ENCODE data around the gene ANTXR1. TPM values are rescaled to one million over a fixed set of nuclear protein-coding genes. Genes with fewer than 3 reads are reported as not detected.

The ANTXR1 gene
- total RNA-seq, 1 experiment from 2014 or later = 37.3 TPM

GRCh38 chr2:69017835-69018234 is 4.9 kb downstream of the ANTXR1 start:
- H3K9ac ChIP-seq (ENCODE audit: extremely low read depth, insufficient read length, low read length) = no peak overlapping the region
- no peak overlapping the region for H3K4me2 ChIP-seq (ENCODE audit: insufficient read depth, insufficient read length, low read length)
- no peaks in the 10 kb centered on the region for H3K9me3 Mint-ChIP-seq

More at GRCh38 chr2:69017835-69018234, 4.9 kb downstream of the ANTXR1 start:
- H4K91ac ChIP-seq (ENCODE audit: insufficient read length, low read depth, low read length) = no peak overlapping the region
- no peak overlapping the region for H2BK12ac ChIP-seq (ENCODE audit: insufficient read length, low read depth, low read length)
- H3K56ac ChIP-seq (ENCODE audit: insufficient read length, low read depth, low read length) = no peak overlapping the region
- no peak overlapping the region for H3T11ph ChIP-seq (ENCODE audit: low read length)
- H2BK15ac ChIP-seq (ENCODE audit: low read depth, low read length) = no peak overlapping the region
- no peak overlapping the region for H4K5ac ChIP-seq (ENCODE audit: insufficient read length, low read depth, low read length)
- peaks cover 3% of the 10 kb centered on the region for H3K79me1 ChIP-seq (ENCODE audit: insufficient read depth, low read depth, low read length, poor library complexity, severe bottlenecking)
- H3K27ac Mint-ChIP-seq = peak overlapping the region in 1 of 3 experiments; percentile 65; a peak in 1 of 7 replicates
- peaks cover 24 to 35% of the 10 kb centered on the region in 2 experiments for H3K4me1 Mint-ChIP-seq
- no peak overlapping the region for H3K27ac ChIP-seq (ENCODE audit: insufficient read length, low read depth, low read length)
- no peak overlapping the region for H2AK5ac ChIP-seq (ENCODE audit: insufficient read length, low read length)
- H2BK120ac ChIP-seq (ENCODE audit: low read depth, low read length, poor library complexity, severe bottlenecking) = no peak overlapping the region
- no peaks in the 10 kb centered on the region; the same call in 1 of the 2 replicates for H3K79me2 ChIP-seq (ENCODE audit: insufficient read depth, low read length)
- H2BK5ac ChIP-seq (ENCODE audit: insufficient read length, low read length) = no peak overlapping the region
- 0 out of 2 replicates have a peak, but pooled peaks cover 2% of the 10 kb centered on the region for H3K4me1 ChIP-seq (ENCODE audit: insufficient read depth, low read length)
- H4K8ac ChIP-seq (replicated peaks; ENCODE audit: insufficient read length, low read depth, low read length) = no peak overlapping the region
- no peak overlapping the region for H3K18ac ChIP-seq (ENCODE audit: insufficient read length, low read depth, low read length)
- H4K20me1 ChIP-seq (ENCODE audit: control insufficient read depth, insufficient read depth, insufficient read length) = no peaks in the 10 kb centered on the region
- no peak for DNase-seq
- H3K9me3 ChIP-seq (ENCODE audit: control insufficient read depth, low read depth, low read length) = no peaks in the 10 kb centered on the region
- H2AFZ ChIP-seq (ENCODE audit: low read length) = no peak overlapping the region
- no peak overlapping the region for H3K23ac ChIP-seq (ENCODE audit: insufficient read length, low read depth, low read length)
- no CpG with 5 or more reads among the region's 3 CpGs for WGBS (ENCODE audit: extremely low coverage, insufficient read length, low lambda C conversion rate)
- TF ChIP-seq, protein P1, sequence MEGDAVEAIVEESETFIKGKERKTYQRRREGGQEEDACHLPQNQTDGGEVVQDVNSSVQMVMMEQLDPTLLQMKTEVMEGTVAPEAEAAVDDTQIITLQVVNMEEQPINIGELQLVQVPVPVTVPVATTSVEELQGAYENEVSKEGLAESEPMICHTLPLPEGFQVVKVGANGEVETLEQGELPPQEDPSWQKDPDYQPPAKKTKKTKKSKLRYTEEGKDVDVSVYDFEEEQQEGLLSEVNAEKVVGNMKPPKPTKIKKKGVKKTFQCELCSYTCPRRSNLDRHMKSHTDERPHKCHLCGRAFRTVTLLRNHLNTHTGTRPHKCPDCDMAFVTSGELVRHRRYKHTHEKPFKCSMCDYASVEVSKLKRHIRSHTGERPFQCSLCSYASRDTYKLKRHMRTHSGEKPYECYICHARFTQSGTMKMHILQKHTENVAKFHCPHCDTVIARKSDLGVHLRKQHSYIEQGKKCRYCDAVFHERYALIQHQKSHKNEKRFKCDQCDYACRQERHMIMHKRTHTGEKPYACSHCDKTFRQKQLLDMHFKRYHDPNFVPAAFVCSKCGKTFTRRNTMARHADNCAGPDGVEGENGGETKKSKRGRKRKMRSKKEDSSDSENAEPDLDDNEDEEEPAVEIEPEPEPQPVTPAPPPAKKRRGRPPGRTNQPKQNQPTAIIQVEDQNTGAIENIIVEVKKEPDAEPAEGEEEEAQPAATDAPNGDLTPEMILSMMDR (conservative IDR thresholded peaks at IDR 0.05) = no peak
- no peak overlapping the region for H3K4me3 Mint-ChIP-seq
- no peak overlapping the region for H2BK20ac ChIP-seq (ENCODE audit: low read depth, low read length, poor library complexity, severe bottlenecking)
- no peak overlapping the region for H3K4ac ChIP-seq (ENCODE audit: low read depth, low read length)
- no peak overlapping the region for H3K14ac ChIP-seq (ENCODE audit: insufficient read depth, low read length)
- H3K36me3 Mint-ChIP-seq (ENCODE audit: insufficient read depth in 1 of 3, low read depth in 3 of 3) = 0 out of 7 replicates have a peak, but pooled peaks cover 0 to 2% (median 0%) of the 10 kb centered on the region in 3 experiments
- peaks cover under 1% of the 10 kb centered on the region for H3K27me3 Mint-ChIP-seq (ENCODE audit: low read depth)
- H3K27me3 ChIP-seq (ENCODE audit: insufficient read depth, low read length) = no peaks in the 10 kb centered on the region
- peaks cover 8% of the 10 kb centered on the region for H3K23me2 ChIP-seq (ENCODE audit: insufficient read length, low read depth, low read length, poor library complexity, severe bottlenecking)
